Measurements from ENCODE around the gene ANXA2R. TPM values are rescaled to one million over a fixed set of nuclear protein-coding genes. Genes with fewer than 3 reads are reported as not detected.

ANXA2R gene
- total and polyA plus RNA-seq, 9 of the 15 experiments (the other 6 are each of a cell fraction or from before 2014, with no cell fraction given) = 2.1 to 4.8 (median 3.4) TPM

DNA sequence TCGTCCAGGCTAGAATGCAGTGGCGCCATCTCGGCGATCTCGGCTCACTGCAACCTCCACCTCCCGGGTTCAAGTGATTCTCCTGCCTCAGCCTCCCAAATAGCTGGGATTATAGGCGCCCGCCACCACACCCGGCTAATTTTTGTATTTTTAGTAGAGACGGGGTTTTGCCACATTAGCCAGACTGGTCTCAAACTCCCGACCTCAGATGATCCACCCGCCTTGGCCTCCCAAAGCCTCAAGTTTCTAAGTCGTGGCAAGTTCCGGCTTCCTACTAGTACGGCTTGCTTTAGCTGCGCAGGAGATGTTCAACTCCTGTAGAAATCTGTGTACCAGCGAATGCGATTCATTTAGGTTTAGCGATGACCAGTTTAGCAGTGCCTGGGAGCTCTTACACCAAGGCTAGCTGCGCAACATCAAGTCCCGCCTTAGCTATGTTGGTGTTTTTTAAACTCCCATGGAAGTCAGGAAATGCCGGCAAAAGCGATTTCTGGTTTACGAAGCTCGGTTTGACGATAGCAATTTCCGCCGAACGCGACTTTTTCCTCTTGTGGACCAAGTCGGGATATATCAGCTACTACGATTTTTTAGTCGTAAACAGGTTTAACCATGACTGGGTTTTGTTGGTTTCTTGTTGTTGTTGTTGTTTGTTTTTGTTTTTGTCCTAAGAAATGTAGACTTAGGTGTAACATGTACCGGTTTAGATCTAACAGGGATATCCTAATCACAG is 46.4 kb downstream of the ANXA2R start (continued):
- TF ChIP-seq, protein P1, sequence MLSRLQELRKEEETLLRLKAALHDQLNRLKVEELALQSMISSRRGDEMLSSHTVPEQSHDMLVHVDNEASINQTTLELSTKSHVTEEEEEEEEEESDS (CRISPR knock-in tag; IDR thresholded peaks at IDR 0.05) = no peak
- TF ChIP-seq, protein P2, sequence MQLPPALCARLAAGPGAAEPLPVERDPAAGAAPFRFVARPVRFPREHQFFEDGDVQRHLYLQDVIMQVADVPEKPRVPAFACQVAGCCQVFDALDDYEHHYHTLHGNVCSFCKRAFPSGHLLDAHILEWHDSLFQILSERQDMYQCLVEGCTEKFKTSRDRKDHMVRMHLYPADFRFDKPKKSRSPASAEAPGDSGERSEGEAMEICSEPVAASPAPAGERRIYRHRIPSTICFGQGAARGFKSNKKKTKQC (CRISPR knock-in tag; IDR thresholded peaks at IDR 0.05) = 0 out of 2 replicates have a peak, but pooled peaks have one; percentile 24
- peak; percentile 25; the same call in 1 of the 2 replicates for TF ChIP-seq MGA (IDR thresholded peaks at IDR 0.05)
- TF ChIP-seq RAD21 (CRISPR knock-in tag; conservative IDR thresholded peaks at IDR 0.05 in 1 of 2, IDR thresholded peaks at IDR 0.05 in 1 of 2) = no peak
- TF ChIP-seq CSDE1 (IDR thresholded peaks at IDR 0.05) = 0 out of 4 replicates have a peak, but pooled peaks of 1 of the 2 experiments have one; percentile 45
- TF ChIP-seq SP1 (CRISPR knock-in tag; IDR thresholded peaks at IDR 0.05) = 0 out of 2 replicates have a peak, but pooled peaks have one; percentile 46
- TF ChIP-seq GABPB2 (CRISPR knock-in tag; conservative IDR thresholded peaks at IDR 0.05) = no peak
- TF ChIP-seq BCOR (IDR thresholded peaks at IDR 0.05) = peak; percentile 69
- TF ChIP-seq TCFL5 (CRISPR knock-in tag; conservative IDR thresholded peaks at IDR 0.05) = no peak
- TF ChIP-seq ZNF12 (CRISPR knock-in tag; IDR thresholded peaks at IDR 0.05) = no peak
- no peak for TF ChIP-seq SETDB1 (IDR thresholded peaks at IDR 0.05; ENCODE audit: low read length)
- TF ChIP-seq, protein P3, sequence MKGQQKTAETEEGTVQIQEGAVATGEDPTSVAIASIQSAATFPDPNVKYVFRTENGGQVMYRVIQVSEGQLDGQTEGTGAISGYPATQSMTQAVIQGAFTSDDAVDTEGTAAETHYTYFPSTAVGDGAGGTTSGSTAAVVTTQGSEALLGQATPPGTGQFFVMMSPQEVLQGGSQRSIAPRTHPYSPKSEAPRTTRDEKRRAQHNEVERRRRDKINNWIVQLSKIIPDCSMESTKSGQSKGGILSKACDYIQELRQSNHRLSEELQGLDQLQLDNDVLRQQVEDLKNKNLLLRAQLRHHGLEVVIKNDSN (CRISPR knock-in tag; IDR thresholded peaks at IDR 0.05) = no peak
- TF ChIP-seq ZBED1 (IDR thresholded peaks at IDR 0.05) = peak; percentile 86; the same call in 1 of the 2 replicates
- TF ChIP-seq KDM5B (IDR thresholded peaks at IDR 0.05; ENCODE audit: insufficient replicate concordance, low read depth, low read length) = peak; percentile 34
- TF ChIP-seq ARNT (IDR thresholded peaks at IDR 0.05) = peak in 1 of 2 experiments; percentile 19; a peak in 1 of 4 replicates
- TF ChIP-seq KLF10 (CRISPR knock-in tag; IDR thresholded peaks at IDR 0.05) = no peak

Measured in K562 (cell line).